IMR-90 (cell line): Measurements from ENCODE around the gene MECR.

Experiments
- BHLHE40 ChIP-seq: fragments of 150-350 bp; IDR thresholded peaks from 2 replicates; pipeline ENCODE4 v1.6.1; 2016; ENCODE audit warnings: mild to moderate bottlenecking, low read depth, low read length
- CEBPB ChIP-seq: IDR thresholded peaks from 2 replicates; pipeline ENCODE4 v1.6.1; 2012; ENCODE audit warnings: low read depth, low read length, improper control_type of control experiment
- CHD1 ChIP-seq: IDR thresholded peaks from 2 replicates; pipeline ENCODE4 v1.6.1; 2012; ENCODE audit warnings: low read depth, low read length, improper control_type of control experiment
- CTCF ChIP-seq: conservative IDR thresholded peaks from 2 replicates; pipeline ENCODE4 v1.5.1; 2012; ENCODE audit warnings: mild to moderate bottlenecking, low read depth, low read length, improper control_type of control experiment
- FOS ChIP-seq: fragments of 150-350 bp; IDR thresholded peaks from 2 replicates; pipeline ENCODE4 v1.6.1; 2016; ENCODE audit warnings: low read depth, low read length
- MAFK ChIP-seq: IDR thresholded peaks from 2 replicates; pipeline ENCODE4 v1.6.1; 2012; ENCODE audit warnings: low read depth, low read length, improper control_type of control experiment
- MXI1 ChIP-seq: IDR thresholded peaks from 2 replicates; pipeline ENCODE4 v1.6.1; 2012; ENCODE audit warnings: low read depth, mild to moderate bottlenecking, low read length, moderate library complexity, borderline replicate concordance
- POLR2A ChIP-seq: IDR thresholded peaks from 2 replicates; pipeline ENCODE4 v1.6.1; 2012; ENCODE audit warnings: mild to moderate bottlenecking, low read depth, low read length
- RAD21 ChIP-seq: IDR thresholded peaks from 2 replicates; pipeline ENCODE4 v1.6.1; 2012; ENCODE audit warnings: low read length, improper control_type of control experiment
- RCOR1 ChIP-seq: IDR thresholded peaks from 2 replicates; pipeline ENCODE4 v1.6.1; 2012; ENCODE audit warnings: mild to moderate bottlenecking, low read length, improper control_type of control experiment; ENCODE audit not compliant: insufficient replicate concordance
- RFX5 ChIP-seq: IDR thresholded peaks from 2 replicates; pipeline ENCODE4 v1.8.0; 2012; ENCODE audit warnings: low read depth, mild to moderate bottlenecking, low read length, moderate library complexity
- SMC3 ChIP-seq: fragments of 150-350 bp; IDR thresholded peaks from 2 replicates; pipeline ENCODE4 v1.6.1; 2016; ENCODE audit warnings: low read depth, mild to moderate bottlenecking, antibody characterized with exemption, low read length, moderate library complexity
- USF2 ChIP-seq: fragments of 150-350 bp; IDR thresholded peaks from 2 replicates; pipeline ENCODE4 v1.6.1; 2017; ENCODE audit warnings: mild to moderate bottlenecking, antibody characterized with exemption, low read length, low read depth

DNA sequence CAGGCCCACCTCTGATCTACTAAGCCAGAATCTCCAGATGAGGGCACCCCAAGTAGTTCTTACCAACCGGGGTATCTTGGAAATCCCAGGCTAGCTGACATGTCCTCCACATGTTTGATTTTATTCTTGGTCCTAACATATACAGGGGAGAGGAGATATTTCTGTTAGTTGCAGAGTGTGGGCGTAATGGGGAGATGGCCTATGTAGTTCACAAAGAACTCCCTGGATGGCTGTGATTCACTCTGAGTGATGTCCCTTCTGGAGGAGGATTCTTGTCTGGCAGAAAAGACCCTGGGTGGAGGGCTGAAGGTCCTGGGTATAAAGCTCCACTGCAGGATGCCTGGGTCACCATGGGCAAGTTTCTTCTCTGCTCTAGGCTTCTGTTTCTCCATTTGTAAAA, 13.1 kb downstream of the MECR start:
- TF ChIP-seq CTCF (no peak), RFX5 (no peak), POLR2A (no peak), MAFK (no peak), BHLHE40 (no peak), USF2 (no peak), SMC3 (no peak), RAD21 (no peak), MXI1 (no peak), CEBPB (no peak), RCOR1 (no peak), FOS (no peak), CHD1 (no peak)
